IMR-90 (cell line): ENCODE results near the gene NF1. TPM values are rescaled to one million over a fixed set of nuclear protein-coding genes. Genes with fewer than 3 reads are reported as not detected.

Experiments
- ATAC-seq: fragments of 200-7000 bp; cut with Tn5 transposase; 2 replicates; pipeline ENCODE4 v1.9.1; 2020; ENCODE audit warnings: low read depth, mild to moderate bottlenecking, moderate library complexity
- BruUV-seq: library from RNA; stranded (reverse); fragments of 400-500 nt; replicated peaks from 2 replicates; lab custom pipeline; 2021; lab: Mats Ljungman, UMichigan
- CTCF ChIA-PET: fragments of 300-600 bp; formaldehyde crosslinking; extraction: SDS; loops from one replicate; lab custom pipeline; 2021; ENCODE audit warnings: antibody characterized with exemption; lab: Yijun Ruan, JAX
- POLR2A ChIA-PET: fragments of 300-600 bp; sonication (Branson Sonifier 250); formaldehyde crosslinking; loops from one replicate; lab custom pipeline; 2022; ENCODE audit warnings: antibody characterized with exemption; ENCODE audit not compliant: unreplicated experiment; lab: Charles Lee
- DNase-seq: peaks from one replicate; pipeline ENCODE4 v3.0.0; 2013
- H2AFZ ChIP-seq: replicated peaks from 2 replicates; pipeline ENCODE3; 2013; ENCODE audit warnings: low read length, mild to moderate bottlenecking; ENCODE audit not compliant: poor library complexity
- H2AK5ac ChIP-seq: 2 replicates; pipeline ENCODE4 v1.6.1; 2013; ENCODE audit warnings: low read depth, low read length, inconsistent platforms
- H2AK9ac ChIP-seq: replicated peaks from 2 replicates; pipeline ENCODE3; 2013; ENCODE audit warnings: mild to moderate bottlenecking, low read depth, low read length, moderate library complexity; ENCODE audit not compliant: poor library complexity
- H2BK120ac ChIP-seq: 2 replicates; pipeline ENCODE4 v1.6.1; 2013; ENCODE audit warnings: low read depth, low read length, inconsistent platforms
- H2BK15ac ChIP-seq: 3 replicates; pipeline ENCODE4 v1.6.1; 2013; ENCODE audit warnings: low read depth, low read length, inconsistent platforms
- H2BK20ac ChIP-seq: 2 replicates; pipeline ENCODE4 v1.6.1; 2013; ENCODE audit warnings: low read depth, mild to moderate bottlenecking, inconsistent platforms, low read length, moderate library complexity
- H2BK5ac ChIP-seq: 2 replicates; pipeline ENCODE4 v1.6.1; 2013; ENCODE audit warnings: mild to moderate bottlenecking, low read depth, low read length, inconsistent platforms; ENCODE audit not compliant: poor library complexity, severe bottlenecking
- H3K14ac ChIP-seq: replicated peaks from 2 replicates; pipeline ENCODE4 v1.6.1; 2013; ENCODE audit warnings: low read depth, low read length, inconsistent platforms
- H3K18ac ChIP-seq: 2 replicates; pipeline ENCODE4 v1.6.1; 2013; ENCODE audit warnings: low read depth, low read length, control low read depth
- H3K23ac ChIP-seq: 2 replicates; pipeline ENCODE4 v1.6.1; 2013; ENCODE audit warnings: low read depth, low read length, inconsistent platforms
- H3K27ac ChIP-seq: 2 replicates; pipeline ENCODE4 v1.5.1; 2013; ENCODE audit warnings: mild to moderate bottlenecking, control low read depth, low read length; ENCODE audit not compliant: insufficient read depth
- H3K27me3 ChIP-seq: 2 replicates; pipeline ENCODE4 v1.6.1; 2013; ENCODE audit warnings: low read length; ENCODE audit not compliant: control insufficient read depth, insufficient read depth
- H3K36me3 ChIP-seq: 2 replicates; pipeline ENCODE4 v1.6.1; 2013; ENCODE audit warnings: low read length, mixed read lengths; ENCODE audit not compliant: control insufficient read depth, insufficient read depth
- H3K4ac ChIP-seq: 2 replicates; pipeline ENCODE4 v1.6.1; 2013; ENCODE audit warnings: low read depth, low read length, inconsistent platforms
- H3K4me1 ChIP-seq: 2 replicates; pipeline ENCODE4 v1.6.1; 2013; ENCODE audit warnings: low read length, mixed read lengths; ENCODE audit not compliant: control insufficient read depth, insufficient read depth
- H3K4me2 ChIP-seq: 2 replicates; pipeline ENCODE4 v1.6.1; 2013; ENCODE audit warnings: low read depth, mild to moderate bottlenecking, control low read depth, low read length, moderate library complexity
- H3K4me3 ChIP-seq: 2 replicates; pipeline ENCODE4 v1.5.1; 2013; ENCODE audit warnings: low read depth, mild to moderate bottlenecking, control low read depth, low read length, moderate library complexity; ENCODE audit not compliant: insufficient read depth
- H3K56ac ChIP-seq: 2 replicates; pipeline ENCODE4 v1.6.1; 2013; ENCODE audit warnings: low read length, inconsistent platforms; ENCODE audit not compliant: insufficient read depth; ENCODE audit errors: extremely low read depth
- H3K79me1 ChIP-seq, 2 experiments: 2 replicates each; pipeline ENCODE4 v1.6.1; 2013; ENCODE audit warnings: low read length in 2 of 2, inconsistent platforms in 1 of 2, low read depth in 1 of 2
- H3K9ac ChIP-seq: 2 replicates; pipeline ENCODE4 v1.6.1; 2013; ENCODE audit warnings: low read depth, low read length, control low read depth
- H3K9me1 ChIP-seq: 2 replicates; pipeline ENCODE4 v1.6.1; 2013; ENCODE audit warnings: low read length, inconsistent platforms; ENCODE audit not compliant: insufficient read depth
- H3K9me3 ChIP-seq: 2 replicates; pipeline ENCODE4 v1.6.1; 2013; ENCODE audit warnings: low read length; ENCODE audit not compliant: control insufficient read depth, insufficient read depth
- H4K20me1 ChIP-seq: 2 replicates; pipeline ENCODE4 v1.6.1; 2013; ENCODE audit warnings: low read length, inconsistent platforms; ENCODE audit not compliant: insufficient read depth
- H4K5ac ChIP-seq: 2 replicates; pipeline ENCODE4 v1.6.1; 2013; ENCODE audit warnings: mild to moderate bottlenecking, low read depth, low read length, control low read depth
- H4K8ac ChIP-seq, 2 experiments: 2 replicates each; pipeline ENCODE4 v1.6.1; 2013; ENCODE audit warnings: low read depth in 2 of 2, low read length in 2 of 2, control low read depth in 1 of 2, inconsistent platforms in 1 of 2
- H4K91ac ChIP-seq: 2 replicates; pipeline ENCODE4 v1.6.1; 2013; ENCODE audit warnings: low read depth, low read length, inconsistent platforms; ENCODE audit not compliant: insufficient read depth
- CEBPB ChIP-seq: IDR thresholded peaks from 2 replicates; pipeline ENCODE4 v1.6.1; 2012; ENCODE audit warnings: low read depth, low read length, improper control_type of control experiment
- MAZ ChIP-seq: IDR thresholded peaks from 2 replicates; pipeline ENCODE4 v1.6.1; 2012; ENCODE audit warnings: low read depth, mild to moderate bottlenecking, low read length, improper control_type of control experiment, moderate library complexity, borderline replicate concordance
- RFX5 ChIP-seq: IDR thresholded peaks from 2 replicates; pipeline ENCODE4 v1.8.0; 2012; ENCODE audit warnings: low read depth, mild to moderate bottlenecking, low read length, moderate library complexity
- WGBS, 2 experiments: methylation state at CpG; one replicate each; pipeline versions ENCODE4 v1.1.5 to v1.1.7; 2013; ENCODE audit warnings: missing lambda C conversion rate in 2 of 2; ENCODE audit not compliant: insufficient read length in 1 of 2; ENCODE audit errors: extremely low coverage in 2 of 2; 5-methylcytosine and 5-hydroxymethylcytosine counted together
- dilution Hi-C: fragments of 300-500 bp; cut with HindIII; formaldehyde crosslinking; loops from one replicate; pipeline ENCODE4 v1.14.3; 2018; ENCODE audit warnings: low sequenced_read_pairs; ENCODE audit not compliant: unreplicated experiment
- in situ Hi-C: fragments of 300-500 bp; cut with MboI; formaldehyde crosslinking; loops from 3 replicates; pipeline ENCODE4 v1.14.3; 2019; ENCODE audit warnings: low sequenced_read_pairs, inconsistent platforms, mixed read lengths
- intact Hi-C: fragments of 100-400 bp; cut with micrococcal nuclease; formaldehyde crosslinking; loops from 2 replicates; pipeline ENCODE4 v1.10.0; 2022
- polyA plus RNA-seq, 3 experiments: library from polyadenylated mRNA; depleted of rRNA; stranded (reverse); fragments of >200 nt; gene quantifications; 2 replicates each; pipeline ENCODE4 v1.2.3, GENCODE V29; 2012; ENCODE audit warnings: low replicate concordance in 1 of 3
- total RNA-seq: library from RNA; depleted of rRNA; stranded (reverse); fragments of >200 nt; gene quantifications from 2 replicates; pipeline ENCODE4 v1.2.3, GENCODE V29; 2012

The NF1 gene
- total and polyA plus RNA-seq, 2 of the 4 experiments (the other 2 are of a cell fraction), result 17.9 to 48.6 TPM

DNA sequence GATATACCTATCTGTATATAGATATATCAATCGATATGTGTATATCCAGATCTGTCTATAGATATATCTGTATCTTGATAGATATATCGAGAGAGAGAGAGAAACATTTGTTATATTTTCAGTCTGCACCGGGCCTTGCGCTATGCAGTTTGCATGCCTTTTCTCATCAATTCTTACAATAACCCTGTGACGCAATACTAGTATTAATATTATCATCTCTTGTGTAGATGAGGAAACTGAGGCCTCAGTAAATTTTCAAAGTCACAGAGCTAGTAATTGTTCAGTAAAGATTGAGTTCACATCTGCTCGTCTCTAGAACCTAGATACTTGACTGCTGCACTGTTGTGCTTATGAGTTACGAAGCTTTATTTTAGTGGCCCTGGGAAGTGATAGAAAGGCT lies 77.6 kb downstream of the NF1 start:
- no peak overlapping the region for H2BK15ac ChIP-seq
- in situ Hi-C loops, result no loop called here
- no peak overlapping the region for H2AK9ac ChIP-seq
- H3K9me3 ChIP-seq, result no peaks in the 10 kb centered on the region
- no peak overlapping the region for H2AFZ ChIP-seq
- no peaks in the 10 kb centered on the region for H3K27me3 ChIP-seq
- DNase-seq, result no peak
- no peak overlapping the region for H2BK5ac ChIP-seq
- H3K9ac ChIP-seq, result no peak overlapping the region
- no peak overlapping the region for H3K4me2 ChIP-seq
- no peak for ATAC-seq
- POLR2A ChIA-PET, result no interaction called here
- no peaks in the 10 kb centered on the region; the same call in 1 of the 2 replicates for H3K9me1 ChIP-seq
- H4K5ac ChIP-seq, result no peak overlapping the region
- peak; percentile 74 for TF ChIP-seq CEBPB
- TF ChIP-seq RFX5, result no peak
- TF ChIP-seq MAZ, result no peak
- H3K4me1 ChIP-seq, result 0 out of 2 replicates have a peak, but pooled peaks cover 3% of the 10 kb centered on the region
- H3K4ac ChIP-seq, result no peak overlapping the region
- H3K79me1 ChIP-seq, result peaks cover 0 to 21% of the 10 kb centered on the region in 2 experiments; a peak in 3 of 4 replicates
- H3K27ac ChIP-seq, result no peak overlapping the region
- H4K8ac ChIP-seq, result no peak overlapping the region
- no peak overlapping the region for H3K14ac ChIP-seq
- intact Hi-C loops, result no loop called here
- H4K91ac ChIP-seq, result no peak overlapping the region
- no peaks in the 10 kb centered on the region for H4K20me1 ChIP-seq
- no peak overlapping the region for H3K56ac ChIP-seq
- CTCF ChIA-PET, result interaction anchor here (0.5 kb wide), 1 partner anchor 189 kb away, joined by 5 read pairs; no protein-coding TSS in a partner anchor
- WGBS, 2 experiments, result no CpG with 5 or more reads among the region's 7 CpGs
- H2BK20ac ChIP-seq, result no peak overlapping the region
- H3K18ac ChIP-seq, result no peak overlapping the region
- H2BK120ac ChIP-seq, result no peak overlapping the region
- dilution Hi-C loops, result no loop called here
- H3K4me3 ChIP-seq, result no peak overlapping the region
- H3K23ac ChIP-seq, result no peak overlapping the region
- no peak overlapping the region for H2AK5ac ChIP-seq
- no TSS peak for BruUV-seq
- peaks cover 2% of the 10 kb centered on the region; the same call in 1 of the 2 replicates for H3K36me3 ChIP-seq
